Activated T-helper 1 cell treated with anti-CD3 and anti-CD28 coated beads, Interleukin-12 subunit alpha, Interleukin-12 subunit beta, Interleukin-2, Interleukin-4 antibody, amounts not matched to agents 30 ng/mL and 10 ng/mL and 1 ng/mL, durations not matched to agents 14 hours and 24 hours and 36 hours (primary cell): ENCODE data around the gene CHCHD1. TPM values are rescaled to one million over a fixed set of nuclear protein-coding genes. Genes with fewer than 3 reads are reported as not detected.

Experiments
- DNase-seq: peaks from one replicate; pipeline ENCODE4 v3.0.0; 2021; ENCODE audit warnings: low spot score
- H3K27ac Mint-ChIP-seq: one replicate; pipeline ENCODE4 v1.8.0; 2021; ENCODE audit warnings: mild to moderate bottlenecking, mixed read lengths
- H3K27me3 Mint-ChIP-seq: one replicate; pipeline ENCODE4 v1.8.0; 2022; ENCODE audit warnings: mild to moderate bottlenecking, moderate library complexity, mixed read lengths; ENCODE audit not compliant: insufficient read depth
- H3K36me3 Mint-ChIP-seq: one replicate; pipeline ENCODE4 v1.8.0; 2021; ENCODE audit warnings: low read depth, mixed read lengths
- H3K4me1 Mint-ChIP-seq: one replicate; pipeline ENCODE4 v1.8.0; 2021; ENCODE audit warnings: low read depth, mixed read lengths
- H3K4me3 Mint-ChIP-seq: one replicate; pipeline ENCODE4 v1.8.0; 2021; ENCODE audit warnings: mild to moderate bottlenecking, moderate library complexity, mixed read lengths
- H3K9me3 Mint-ChIP-seq: one replicate; pipeline ENCODE4 v1.8.0; 2021; ENCODE audit warnings: mixed read lengths
- intact Hi-C: fragments of 100-400 bp; cut with micrococcal nuclease; formaldehyde crosslinking; loops from one replicate; pipeline ENCODE4 v1.15.1; 2024
- total RNA-seq: library from RNA; stranded (reverse); gene quantifications from 2 replicates; pipeline ENCODE4 v1.2.3, GENCODE V29; 2022

The CHCHD1 gene
- total RNA-seq, 1 donor from 2014 or later, result 30.9 TPM

- peak overlapping the region; percentile 97 for H3K4me3 Mint-ChIP-seq
- intact Hi-C loops, result loop anchor here (1.0 to 2.0 kb wide), 5 partner anchors 26 to 315 kb away; partner anchors contain the start of genes CAMK2G, PPP3CB, SEC24C and ZSWIM8
Measured at GRCh38 chr10:73810735-73811465, 29.1 kb downstream of the CHCHD1 start.

GRCh38 chr10:73812657-73813056 is 30.8 kb downstream of the CHCHD1 start:
- H3K4me1 Mint-ChIP-seq, result peaks cover 32% of the 10 kb centered on the region
- intact Hi-C loops, result loop anchor here (1.0 kb wide), 3 partner anchors 37 to 339 kb away; partner anchors contain the start of gene ADK
- H3K9me3 Mint-ChIP-seq, result no peaks in the 10 kb centered on the region
- H3K36me3 Mint-ChIP-seq, result peaks cover 36% of the 10 kb centered on the region
- DNase-seq, result no peak
- H3K27me3 Mint-ChIP-seq, result no peaks in the 10 kb centered on the region
- H3K4me3 Mint-ChIP-seq, result peak overlapping the region; percentile 71
- H3K27ac Mint-ChIP-seq, result peak overlapping the region; percentile 27

More at GRCh38 chr10:73810735-73811465, 29.1 kb downstream of the CHCHD1 start:
- Mint-ChIP-seq H3K4me1 (peaks cover 50% of the 10 kb centered on the region), H3K36me3 (peaks cover 44% of the 10 kb centered on the region), H3K27ac (peak overlapping the region; percentile 98), H3K27me3 (no peaks in the 10 kb centered on the region), H3K9me3 (no peaks in the 10 kb centered on the region)
- peak; percentile 54 for DNase-seq

- intact Hi-C loops, result no loop called here
- Mint-ChIP-seq H3K27me3 (no peaks in the 10 kb centered on the region), H3K4me1 (peaks cover 30% of the 10 kb centered on the region), H3K36me3 (peaks cover 33% of the 10 kb centered on the region), H3K4me3 (peak overlapping the region; percentile 71), H3K27ac (no peak overlapping the region), H3K9me3 (no peaks in the 10 kb centered on the region)
- no peak for DNase-seq
Measured at GRCh38 chr10:73813333-73813732, 31.5 kb downstream of the CHCHD1 start.

- no peak overlapping the region for H3K4me3 Mint-ChIP-seq
- peaks cover 19% of the 10 kb centered on the region for H3K4me1 Mint-ChIP-seq
- H3K27ac Mint-ChIP-seq, result no peak overlapping the region
- no peak for DNase-seq
- intact Hi-C loops, result no loop called here
- H3K9me3 Mint-ChIP-seq, result no peaks in the 10 kb centered on the region
- no peaks in the 10 kb centered on the region for H3K27me3 Mint-ChIP-seq
- H3K36me3 Mint-ChIP-seq, result peaks cover 23% of the 10 kb centered on the region
Measured at GRCh38 chr10:73814276-73814895, 32.5 kb downstream of the CHCHD1 start.

- intact Hi-C loops, result loop anchor here (1.0 kb wide), 1 partner anchor 60 kb away; no protein-coding TSS in a partner anchor
- no peaks in the 10 kb centered on the region for H3K27me3 Mint-ChIP-seq
- peaks cover 22% of the 10 kb centered on the region for H3K36me3 Mint-ChIP-seq
- no peaks in the 10 kb centered on the region for H3K9me3 Mint-ChIP-seq
- H3K4me3 Mint-ChIP-seq, result no peak overlapping the region
- DNase-seq, result no peak
- H3K4me1 Mint-ChIP-seq, result peaks cover 12% of the 10 kb centered on the region
- no peak overlapping the region for H3K27ac Mint-ChIP-seq
Measured at GRCh38 chr10:73814896-73815718, 33.3 kb downstream of the CHCHD1 start.

GRCh38 chr10:73815719-73816030 is 33.8 kb downstream of the CHCHD1 start:
- Mint-ChIP-seq H3K27ac (no peak overlapping the region), H3K4me3 (no peak overlapping the region), H3K4me1 (peaks cover 6% of the 10 kb centered on the region), H3K36me3 (peaks cover 21% of the 10 kb centered on the region), H3K27me3 (no peaks in the 10 kb centered on the region), H3K9me3 (no peaks in the 10 kb centered on the region)
- DNase-seq, result no peak
- intact Hi-C loops, result loop anchor here (1.0 kb wide), 1 partner anchor 60 kb away; no protein-coding TSS in a partner anchor

GRCh38 chr10:73816917-73817729 is 35.3 kb downstream of the CHCHD1 start:
- Mint-ChIP-seq H3K27ac (peak overlapping the region; percentile 58), H3K27me3 (no peaks in the 10 kb centered on the region), H3K4me1 (peaks cover 5% of the 10 kb centered on the region), H3K4me3 (no peak overlapping the region), H3K36me3 (peaks cover 25% of the 10 kb centered on the region), H3K9me3 (no peaks in the 10 kb centered on the region)
- no peak for DNase-seq
- intact Hi-C loops, result no loop called here

GRCh38 chr10:73817826-73818225 is 36.0 kb downstream of the CHCHD1 start:
- DNase-seq, result no peak
- peaks cover under 1% of the 10 kb centered on the region for H3K4me1 Mint-ChIP-seq
- H3K27me3 Mint-ChIP-seq, result no peaks in the 10 kb centered on the region
- peaks cover 23% of the 10 kb centered on the region for H3K36me3 Mint-ChIP-seq
- H3K27ac Mint-ChIP-seq, result no peak overlapping the region
- H3K9me3 Mint-ChIP-seq, result no peaks in the 10 kb centered on the region
- H3K4me3 Mint-ChIP-seq, result no peak overlapping the region
- intact Hi-C loops, result no loop called here

- intact Hi-C loops, result no loop called here
- H3K27ac Mint-ChIP-seq, result no peak overlapping the region
Measured at GRCh38 chr10:73818402-73818801, 36.6 kb downstream of the CHCHD1 start.

GRCh38 chr10:73819081-73819480 is 37.2 kb downstream of the CHCHD1 start:
- no peak for DNase-seq
- H3K9me3 Mint-ChIP-seq, result no peaks in the 10 kb centered on the region
- peaks cover 14% of the 10 kb centered on the region for H3K36me3 Mint-ChIP-seq
- intact Hi-C loops, result no loop called here
- no peak overlapping the region for H3K27ac Mint-ChIP-seq
- H3K4me1 Mint-ChIP-seq, result no peaks in the 10 kb centered on the region
- H3K27me3 Mint-ChIP-seq, result no peaks in the 10 kb centered on the region
- no peak overlapping the region for H3K4me3 Mint-ChIP-seq

More at GRCh38 chr10:73818402-73818801, 36.6 kb downstream of the CHCHD1 start:
- H3K27me3 Mint-ChIP-seq, result no peaks in the 10 kb centered on the region
- no peak overlapping the region for H3K4me3 Mint-ChIP-seq
- H3K4me1 Mint-ChIP-seq, result no peaks in the 10 kb centered on the region
- no peak for DNase-seq
- H3K9me3 Mint-ChIP-seq, result no peaks in the 10 kb centered on the region
- peaks cover 19% of the 10 kb centered on the region for H3K36me3 Mint-ChIP-seq

- intact Hi-C loops, result no loop called here
- no peaks in the 10 kb centered on the region for H3K4me1 Mint-ChIP-seq
- no peaks in the 10 kb centered on the region for H3K27me3 Mint-ChIP-seq
- no peaks in the 10 kb centered on the region for H3K9me3 Mint-ChIP-seq
- no peak for DNase-seq
- H3K36me3 Mint-ChIP-seq, result peaks cover 16% of the 10 kb centered on the region
- H3K27ac Mint-ChIP-seq, result no peak overlapping the region
- no peak overlapping the region for H3K4me3 Mint-ChIP-seq
Measured at GRCh38 chr10:73819513-73820093, 37.8 kb downstream of the CHCHD1 start.

GRCh38 chr10:73823391-73823790 is 41.5 kb downstream of the CHCHD1 start:
- H3K4me1 Mint-ChIP-seq, result no peaks in the 10 kb centered on the region
- H3K27me3 Mint-ChIP-seq, result no peaks in the 10 kb centered on the region
- H3K4me3 Mint-ChIP-seq, result no peak overlapping the region
- no peaks in the 10 kb centered on the region for H3K9me3 Mint-ChIP-seq
- no peak for DNase-seq
- intact Hi-C loops, result no loop called here
- H3K27ac Mint-ChIP-seq, result no peak overlapping the region
- H3K36me3 Mint-ChIP-seq, result peaks cover 14% of the 10 kb centered on the region
